Measurements from ENCODE around the gene CKAP2L. TPM values are rescaled to one million over a fixed set of nuclear protein-coding genes. Genes with fewer than 3 reads are reported as not detected.

CKAP2L gene
- total and polyA plus RNA-seq, 2 experiments from 2014 or later: 6.6 to 10.9 TPM

DNA sequence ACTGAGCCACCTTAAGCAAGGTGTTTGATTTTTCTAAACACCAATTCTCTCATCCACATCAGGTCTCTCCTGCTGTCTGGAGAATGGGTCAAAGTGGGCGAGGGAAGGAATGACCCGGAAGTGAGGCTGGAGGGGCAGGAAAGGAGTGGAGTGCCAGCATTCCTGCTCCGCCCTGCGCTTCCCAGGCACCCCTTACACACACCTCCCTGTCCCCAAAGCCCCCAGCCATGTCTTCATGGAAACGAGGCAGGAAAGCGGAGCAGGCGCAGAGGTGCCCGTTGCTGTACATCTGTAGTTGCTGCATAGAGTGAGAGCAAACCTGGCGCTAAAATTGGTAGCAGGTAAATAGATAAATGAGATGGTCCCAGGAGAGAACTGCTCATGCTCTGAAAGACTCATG is 70.8 kb downstream of the CKAP2L start:
- Histone ChIP-seq H3K9me3 (ENCODE audit: low read depth) (no peaks in the 10 kb centered on the region), H3K4me1 (ENCODE audit: insufficient read depth) (peaks cover 24% of the 10 kb centered on the region), H3K9me2 (ENCODE audit: insufficient read depth) (no peaks in the 10 kb centered on the region), H3K4me2 (ENCODE audit: unreplicated experiment) (no peak overlapping the region), H3K79me2 (ENCODE audit: insufficient read depth) (no peaks in the 10 kb centered on the region), H3K9ac (no peak overlapping the region), H3K27ac (peak overlapping the region; percentile 89; the same call in 1 of the 2 replicates), H3K27me3 (replicated peaks; ENCODE audit: insufficient read depth) (no peaks in the 10 kb centered on the region), H3F3A (ENCODE audit: insufficient read depth) (peaks cover 13% of the 10 kb centered on the region), H3K36me3 (ENCODE audit: low read depth) (no peaks in the 10 kb centered on the region), H4K20me1 (ENCODE audit: insufficient read depth) (no peaks in the 10 kb centered on the region), H2AFZ (peak overlapping the region; percentile 41; the same call in 1 of the 2 replicates), H3K4me3 (no peak overlapping the region)
- no peak for DNase-seq
- 87 to 91% methylated on average over 9 of the region's 9 CpGs for WGBS, 2 experiments (ENCODE audit: low coverage in 1 of 2, low lambda C conversion rate in 2 of 2, missing lambda C conversion rate in 2 of 2)
- in situ Hi-C loops (cut with MboI): no loop called here
- TF ChIP-seq EZH2 (IDR thresholded peaks at IDR 0.05; ENCODE audit: insufficient read depth, poor library complexity, severe bottlenecking) (no peak), EZH2phosphoT487 (IDR thresholded peaks at IDR 0.05; ENCODE audit: insufficient read depth, low read depth) (no peak)

DNA sequence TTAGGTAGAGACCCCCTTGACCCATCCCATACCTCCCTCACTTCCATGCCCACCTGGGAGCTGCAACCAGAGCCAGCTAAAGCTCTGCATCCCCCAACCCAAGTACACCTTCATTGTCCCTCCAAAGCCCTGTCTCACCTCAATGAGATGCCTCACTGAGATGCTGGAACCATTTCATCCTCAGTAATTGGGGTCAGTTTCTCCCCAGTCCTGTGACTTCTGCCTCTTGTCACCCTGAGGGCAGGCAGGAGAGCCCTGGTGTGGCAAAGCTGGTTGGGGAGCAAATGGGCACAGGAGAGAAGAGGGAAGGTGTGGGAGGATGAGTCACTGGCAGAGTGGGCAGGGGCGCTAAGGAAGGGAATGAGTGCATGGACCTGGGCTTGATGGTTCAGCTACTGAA is 71.5 kb downstream of the CKAP2L start:
- in situ Hi-C loops (cut with MboI): no loop called here

DNA sequence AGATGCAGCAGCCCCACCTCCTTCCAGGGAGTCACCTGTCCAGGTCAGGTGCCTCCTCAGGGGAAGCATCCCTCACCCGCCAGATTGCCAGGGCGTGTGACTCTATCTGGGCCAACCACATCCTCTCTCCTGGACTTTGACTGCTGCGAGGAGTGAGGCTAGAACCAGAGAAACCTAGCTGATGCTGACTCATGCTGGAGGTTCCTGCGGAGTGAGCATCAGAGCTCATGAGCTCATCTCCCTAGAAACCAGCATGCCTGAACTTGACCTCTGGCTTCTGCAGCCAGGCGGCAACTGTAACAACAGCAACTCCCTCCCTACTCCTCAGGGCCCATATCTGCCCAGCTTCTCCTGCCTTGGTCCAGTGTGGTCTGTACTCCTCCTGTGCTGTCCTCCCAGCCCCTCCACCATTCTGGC is 71.9 kb downstream of the CKAP2L start:
- no peaks in the 10 kb centered on the region for H4K20me1 ChIP-seq (ENCODE audit: insufficient read depth)
- no peaks in the 10 kb centered on the region for H3K9me2 ChIP-seq (ENCODE audit: insufficient read depth)
- no peak overlapping the region for H3K4me3 ChIP-seq
- DNase-seq: peak; percentile 97
- peak overlapping the region; percentile 89 for H3K27ac ChIP-seq
- peak overlapping the region; percentile 48 for H3K4me2 ChIP-seq (ENCODE audit: unreplicated experiment)
- TF ChIP-seq EZH2 (IDR thresholded peaks at IDR 0.05; ENCODE audit: insufficient read depth, poor library complexity, severe bottlenecking): no peak
- TF ChIP-seq EZH2phosphoT487 (IDR thresholded peaks at IDR 0.05; ENCODE audit: insufficient read depth, low read depth): no peak
- H3K9me3 ChIP-seq (ENCODE audit: low read depth): no peaks in the 10 kb centered on the region
- H3K4me1 ChIP-seq (ENCODE audit: insufficient read depth): peaks cover 24% of the 10 kb centered on the region
- H3K9ac ChIP-seq: peak overlapping the region; percentile 74
- peak overlapping the region; percentile 41 for H2AFZ ChIP-seq
- peaks cover 13% of the 10 kb centered on the region for H3F3A ChIP-seq (ENCODE audit: insufficient read depth)
- H3K36me3 ChIP-seq (ENCODE audit: low read depth): no peaks in the 10 kb centered on the region
- no peaks in the 10 kb centered on the region for H3K27me3 ChIP-seq (replicated peaks; ENCODE audit: insufficient read depth)
- H3K79me2 ChIP-seq (ENCODE audit: insufficient read depth): no peaks in the 10 kb centered on the region
- in situ Hi-C loops (cut with MboI): no loop called here
- 2 to 3% methylated on average over 5 of the region's 5 CpGs for WGBS, 2 experiments (ENCODE audit: low coverage in 1 of 2, low lambda C conversion rate in 2 of 2, missing lambda C conversion rate in 2 of 2)

More for the DNA sequence above, 71.5 kb downstream of the CKAP2L start:
- Histone ChIP-seq H3F3A (ENCODE audit: insufficient read depth) (peaks cover 13% of the 10 kb centered on the region), H3K27me3 (replicated peaks; ENCODE audit: insufficient read depth) (no peaks in the 10 kb centered on the region), H3K4me1 (ENCODE audit: insufficient read depth) (peaks cover 24% of the 10 kb centered on the region), H3K27ac (peak overlapping the region; percentile 89), H3K36me3 (ENCODE audit: low read depth) (no peaks in the 10 kb centered on the region), H3K9me2 (ENCODE audit: insufficient read depth) (no peaks in the 10 kb centered on the region), H3K79me2 (ENCODE audit: insufficient read depth) (no peaks in the 10 kb centered on the region), H3K9me3 (ENCODE audit: low read depth) (no peaks in the 10 kb centered on the region), H3K9ac (peak overlapping the region; percentile 74), H4K20me1 (ENCODE audit: insufficient read depth) (no peaks in the 10 kb centered on the region), H3K4me2 (ENCODE audit: unreplicated experiment) (peak overlapping the region; percentile 48), H2AFZ (peak overlapping the region; percentile 41), H3K4me3 (no peak overlapping the region)
- TF ChIP-seq EZH2 (IDR thresholded peaks at IDR 0.05; ENCODE audit: insufficient read depth, poor library complexity, severe bottlenecking) (no peak), EZH2phosphoT487 (IDR thresholded peaks at IDR 0.05; ENCODE audit: insufficient read depth, low read depth) (no peak)
- DNase-seq: peak; percentile 51
- WGBS, 2 experiments (ENCODE audit: low coverage in 1 of 2, low lambda C conversion rate in 2 of 2, missing lambda C conversion rate in 2 of 2): 29% methylated on average over 1 of the region's 1 CpG

GRCh38 chr2:112691881-112692281 is 72.5 kb downstream of the CKAP2L start:
- Histone ChIP-seq H3K4me1 (ENCODE audit: insufficient read depth) (peaks cover 24% of the 10 kb centered on the region), H3K4me2 (ENCODE audit: unreplicated experiment) (peak overlapping the region; percentile 38), H3K9me3 (ENCODE audit: low read depth) (no peaks in the 10 kb centered on the region), H3K36me3 (ENCODE audit: low read depth) (no peaks in the 10 kb centered on the region), H3F3A (ENCODE audit: insufficient read depth) (peaks cover 13% of the 10 kb centered on the region), H3K79me2 (ENCODE audit: insufficient read depth) (no peaks in the 10 kb centered on the region), H3K9me2 (ENCODE audit: insufficient read depth) (no peaks in the 10 kb centered on the region), H3K9ac (peak overlapping the region; percentile 74), H4K20me1 (ENCODE audit: insufficient read depth) (no peaks in the 10 kb centered on the region), H3K4me3 (no peak overlapping the region), H3K27me3 (replicated peaks; ENCODE audit: insufficient read depth) (no peaks in the 10 kb centered on the region), H3K27ac (peak overlapping the region; percentile 89), H2AFZ (no peak overlapping the region)
- in situ Hi-C loops (cut with MboI): no loop called here
- DNase-seq: peak; percentile 53
- WGBS, 2 experiments (ENCODE audit: low coverage in 1 of 2, low lambda C conversion rate in 2 of 2, missing lambda C conversion rate in 2 of 2): 40 to 52% methylated on average over 4 of the region's 4 CpGs
- TF ChIP-seq EZH2phosphoT487 (IDR thresholded peaks at IDR 0.05; ENCODE audit: insufficient read depth, low read depth) (no peak), EZH2 (IDR thresholded peaks at IDR 0.05; ENCODE audit: insufficient read depth, poor library complexity, severe bottlenecking) (no peak)

All from GM23248 (cell line).